IPS DF 19.7 (cell line): ENCODE measurements around the gene FGF19.

ENCODE experiments used
- DNase-seq: peaks from one replicate; pipeline ENCODE4 v3.0.0-alpha.2; 2013; ENCODE audit warnings: low read depth, low spot score

Gene FGF19

DNA sequence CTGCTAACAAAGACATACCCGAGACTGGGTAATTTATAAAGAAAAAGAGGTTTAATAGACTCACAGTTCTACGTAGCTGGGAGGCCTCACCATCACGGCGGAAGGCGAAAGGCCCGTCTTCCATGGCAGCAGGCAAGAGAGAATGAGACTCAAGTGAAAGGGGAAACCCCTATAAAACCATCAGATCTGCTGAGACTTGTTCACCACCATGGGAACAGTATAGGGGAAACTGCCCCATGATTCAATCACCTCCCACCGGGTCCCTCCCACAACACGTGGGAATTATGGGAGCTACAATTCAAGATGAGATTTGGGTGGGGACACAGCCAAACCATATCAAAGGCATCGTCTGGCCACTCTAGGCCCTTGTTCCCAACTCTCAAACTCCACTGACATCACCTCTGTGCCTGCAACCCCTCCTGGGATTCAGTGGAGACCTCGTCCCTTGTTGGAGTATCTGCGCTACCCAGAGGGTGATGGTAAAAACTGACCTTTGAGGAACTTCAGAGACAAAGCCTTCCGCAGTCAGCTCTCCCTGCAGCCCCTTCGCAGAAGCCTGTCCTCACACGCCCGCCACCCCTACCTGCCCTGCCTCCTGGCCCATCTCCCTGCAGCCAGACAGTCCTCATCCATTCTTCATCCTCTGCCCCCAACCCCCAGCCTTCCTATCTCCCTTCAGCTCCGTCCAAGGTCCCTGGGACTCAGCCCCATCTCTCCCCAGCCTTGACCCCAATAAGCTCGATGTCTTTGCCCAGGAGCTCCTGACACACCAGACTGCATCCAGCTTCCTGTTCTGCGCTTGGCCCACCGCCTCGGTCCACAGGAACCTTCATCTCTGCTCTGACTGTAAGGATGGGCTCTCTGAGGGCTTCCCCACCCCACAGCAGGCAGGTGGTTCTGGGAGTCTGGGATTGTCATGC is 47.0 kb downstream of the FGF19 start:
- DNase-seq, result no peak

DNA sequence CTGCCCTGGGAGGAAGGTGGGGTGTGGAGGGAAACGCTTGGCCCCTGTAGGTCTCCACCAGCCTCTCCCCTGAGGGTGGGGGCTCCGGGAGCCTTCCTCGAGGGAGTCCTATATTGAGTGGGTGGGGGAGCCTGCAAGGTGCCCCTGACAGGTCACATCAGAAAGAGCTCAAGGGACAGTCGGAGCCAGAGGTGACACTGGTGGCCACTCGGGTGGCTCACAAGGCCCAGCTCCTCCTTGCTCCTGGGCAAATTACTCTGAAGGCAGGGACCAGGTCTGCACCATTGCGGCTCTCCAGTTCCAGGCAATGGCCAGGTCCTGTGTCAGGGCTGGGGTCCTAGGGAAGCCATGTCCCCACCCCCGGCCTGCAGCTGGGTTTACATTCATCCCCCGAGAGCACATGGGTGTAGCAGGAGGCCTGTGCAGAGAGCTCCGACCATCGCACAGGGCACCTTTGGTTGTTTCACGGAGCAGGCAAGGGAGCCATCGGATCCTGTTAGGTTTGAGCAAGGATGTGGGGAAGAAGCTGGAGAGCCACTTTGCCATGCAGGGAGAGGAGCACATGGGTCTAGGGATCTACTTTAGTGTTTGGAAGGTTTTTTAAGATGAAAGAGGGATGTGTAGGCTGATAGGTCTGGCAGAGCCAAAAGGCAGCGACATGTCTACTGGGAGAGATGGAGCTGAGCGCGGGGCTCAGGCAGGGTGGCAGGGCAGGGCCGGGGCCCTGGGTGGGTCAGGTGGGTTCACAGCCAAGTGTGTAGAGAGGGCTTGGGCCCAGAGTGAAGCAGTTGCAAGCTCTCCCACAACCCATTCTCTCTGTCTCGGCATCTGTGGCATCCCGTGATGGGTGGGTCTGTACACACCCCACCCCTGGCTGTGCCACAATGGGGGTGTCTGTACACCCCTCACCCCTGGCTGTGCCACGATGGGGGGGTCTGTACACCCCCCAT is 48.1 kb downstream of the FGF19 start:
- no peak for DNase-seq

DNA sequence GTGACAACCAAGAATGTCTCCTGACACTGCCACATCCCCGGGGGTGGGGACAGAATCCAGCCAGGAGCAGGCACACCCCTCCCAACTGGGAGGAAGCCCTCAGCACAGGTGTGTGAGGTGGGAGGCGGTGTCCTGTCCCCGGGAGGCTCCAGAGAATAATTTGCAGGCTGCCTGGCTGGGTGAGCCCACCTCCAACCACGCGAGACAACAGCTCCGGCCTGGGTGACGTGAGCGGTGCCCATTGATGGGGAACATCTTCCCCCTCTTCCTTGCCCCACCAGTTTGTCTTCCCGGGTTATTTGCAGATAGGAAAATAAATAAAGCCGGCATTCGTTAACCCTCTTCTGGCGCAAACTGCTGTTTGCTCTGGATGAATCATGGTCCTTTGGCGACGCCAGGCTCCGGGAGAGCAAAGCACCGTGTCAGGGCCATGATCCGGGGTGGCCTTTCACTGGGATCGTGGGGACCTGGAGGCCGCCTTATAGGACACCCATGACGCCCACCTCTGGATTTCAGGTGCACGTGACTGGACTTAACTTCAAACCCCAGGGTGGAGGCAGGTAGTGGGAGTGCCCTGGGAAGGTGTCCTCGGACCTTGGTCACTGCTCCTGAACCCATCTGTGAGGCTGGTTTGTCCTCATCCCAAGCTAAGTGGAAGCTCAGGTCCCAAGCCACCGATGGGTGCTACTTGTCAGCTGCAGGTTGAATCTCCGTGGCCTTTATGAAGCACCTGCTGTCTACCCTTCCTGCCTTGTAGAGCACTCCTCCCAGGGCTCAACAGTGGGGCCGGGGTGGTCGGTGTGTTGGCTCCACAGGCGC is 49.0 kb downstream of the FGF19 start:
- no peak for DNase-seq

DNA sequence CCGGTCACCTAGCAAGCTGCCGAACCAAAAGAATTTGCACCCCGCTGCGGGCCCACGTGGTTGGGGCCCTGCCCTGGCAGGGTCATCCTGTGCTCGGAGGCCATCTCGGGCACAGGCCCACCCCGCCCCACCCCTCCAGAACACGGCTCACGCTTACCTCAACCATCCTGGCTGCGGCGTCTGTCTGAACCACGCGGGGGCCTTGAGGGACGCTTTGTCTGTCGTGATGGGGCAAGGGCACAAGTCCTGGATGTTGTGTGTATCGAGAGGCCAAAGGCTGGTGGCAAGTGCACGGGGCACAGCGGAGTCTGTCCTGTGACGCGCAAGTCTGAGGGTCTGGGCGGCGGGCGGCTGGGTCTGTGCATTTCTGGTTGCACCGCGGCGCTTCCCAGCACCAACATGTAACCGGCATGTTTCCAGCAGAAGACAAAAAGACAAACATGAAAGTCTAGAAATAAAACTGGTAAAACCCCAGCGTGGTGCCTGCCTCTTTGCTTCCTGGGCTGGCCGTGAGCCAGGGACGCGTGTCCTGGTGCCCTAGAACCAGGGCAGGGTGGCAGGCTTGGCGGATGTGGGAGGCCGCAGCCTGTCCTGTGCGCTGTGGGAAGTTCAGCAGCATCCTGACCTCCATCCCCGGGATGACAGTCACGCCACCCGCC is 49.7 kb downstream of the FGF19 start:
- DNase-seq, result no peak

DNA sequence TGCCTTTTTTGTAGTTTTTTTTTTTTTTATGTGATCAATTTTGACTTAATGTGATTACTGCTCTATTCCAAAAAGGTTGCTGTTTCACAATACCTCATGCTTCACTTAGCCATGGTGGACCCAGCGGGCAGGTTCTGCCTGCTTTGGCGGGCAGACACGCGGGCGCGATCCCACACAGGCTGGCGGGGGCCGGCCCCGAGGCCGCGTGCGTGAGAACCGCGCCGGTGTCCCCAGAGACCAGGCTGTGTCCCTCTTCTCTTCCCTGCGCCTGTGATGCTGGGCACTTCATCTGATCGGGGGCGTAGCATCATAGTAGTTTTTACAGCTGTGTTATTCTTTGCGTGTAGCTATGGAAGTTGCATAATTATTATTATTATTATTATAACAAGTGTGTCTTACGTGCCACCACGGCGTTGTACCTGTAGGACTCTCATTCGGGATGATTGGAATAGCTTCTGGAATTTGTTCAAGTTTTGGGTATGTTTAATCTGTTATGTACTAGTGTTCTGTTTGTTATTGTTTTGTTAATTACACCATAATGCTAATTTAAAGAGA is 50.3 kb downstream of the FGF19 start:
- DNase-seq, result no peak

DNA sequence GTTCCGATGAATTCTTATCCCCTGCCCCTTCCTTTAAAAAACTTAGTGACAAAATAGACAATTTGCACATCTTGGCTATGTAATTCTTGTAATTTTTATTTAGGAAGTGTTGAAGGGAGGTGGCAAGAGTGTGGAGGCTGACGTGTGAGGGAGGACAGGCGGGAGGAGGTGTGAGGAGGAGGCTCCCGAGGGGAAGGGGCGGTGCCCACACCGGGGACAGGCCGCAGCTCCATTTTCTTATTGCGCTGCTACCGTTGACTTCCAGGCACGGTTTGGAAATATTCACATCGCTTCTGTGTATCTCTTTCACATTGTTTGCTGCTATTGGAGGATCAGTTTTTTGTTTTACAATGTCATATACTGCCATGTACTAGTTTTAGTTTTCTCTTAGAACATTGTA is 50.8 kb downstream of the FGF19 start:
- DNase-seq, result no peak

DNA sequence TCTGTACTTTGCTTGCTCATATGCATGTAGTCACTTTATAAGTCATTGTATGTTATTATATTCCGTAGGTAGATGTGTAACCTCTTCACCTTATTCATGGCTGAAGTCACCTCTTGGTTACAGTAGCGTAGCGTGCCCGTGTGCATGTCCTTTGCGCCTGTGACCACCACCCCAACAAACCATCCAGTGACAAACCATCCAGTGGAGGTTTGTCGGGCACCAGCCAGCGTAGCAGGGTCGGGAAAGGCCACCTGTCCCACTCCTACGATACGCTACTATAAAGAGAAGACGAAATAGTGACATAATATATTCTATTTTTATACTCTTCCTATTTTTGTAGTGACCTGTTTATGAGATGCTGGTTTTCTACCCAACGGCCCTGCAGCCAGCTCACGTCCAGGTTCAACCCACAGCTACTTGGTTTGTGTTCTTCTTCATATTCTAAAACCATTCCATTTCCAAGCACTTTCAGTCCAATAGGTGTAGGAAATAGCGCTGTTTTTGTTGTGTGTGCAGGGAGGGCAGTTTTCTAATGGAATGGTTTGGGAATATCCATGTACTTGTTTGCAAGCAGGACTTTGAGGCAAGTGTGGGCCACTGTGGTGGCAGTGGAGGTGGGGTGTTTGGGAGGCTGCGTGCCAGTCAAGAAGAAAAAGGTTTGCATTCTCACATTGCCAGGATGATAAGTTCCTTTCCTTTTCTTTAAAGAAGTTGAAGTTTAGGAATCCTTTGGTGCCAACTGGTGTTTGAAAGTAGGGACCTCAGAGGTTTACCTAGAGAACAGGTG is 51.8 kb downstream of the FGF19 start:
- DNase-seq, result no peak

DNA sequence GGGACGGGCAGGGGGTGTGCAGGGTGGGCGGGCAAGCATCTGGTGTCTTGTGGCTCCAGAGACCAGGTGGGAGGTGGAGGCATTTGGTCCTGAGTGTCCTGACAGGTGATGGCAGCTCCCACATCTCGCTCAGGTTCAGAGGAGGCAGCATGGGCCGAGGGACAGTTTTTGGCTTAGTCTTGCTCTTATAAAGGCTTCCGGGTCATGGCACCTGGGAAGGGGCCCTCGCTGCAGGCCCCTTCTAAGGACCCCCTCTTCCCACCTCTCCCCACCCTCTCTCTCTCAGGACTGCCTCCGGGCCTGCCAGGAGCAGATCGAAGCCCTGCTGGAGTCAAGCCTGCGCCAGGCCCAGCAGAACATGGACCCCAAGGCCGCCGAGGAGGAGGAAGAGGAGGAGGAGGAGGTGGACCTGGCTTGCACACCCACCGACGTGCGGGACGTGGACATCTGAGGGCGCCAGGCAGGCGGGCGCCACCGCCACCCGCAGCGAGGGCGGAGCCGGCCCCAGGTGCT is 52.9 kb downstream of the FGF19 start:
- no peak for DNase-seq

DNA sequence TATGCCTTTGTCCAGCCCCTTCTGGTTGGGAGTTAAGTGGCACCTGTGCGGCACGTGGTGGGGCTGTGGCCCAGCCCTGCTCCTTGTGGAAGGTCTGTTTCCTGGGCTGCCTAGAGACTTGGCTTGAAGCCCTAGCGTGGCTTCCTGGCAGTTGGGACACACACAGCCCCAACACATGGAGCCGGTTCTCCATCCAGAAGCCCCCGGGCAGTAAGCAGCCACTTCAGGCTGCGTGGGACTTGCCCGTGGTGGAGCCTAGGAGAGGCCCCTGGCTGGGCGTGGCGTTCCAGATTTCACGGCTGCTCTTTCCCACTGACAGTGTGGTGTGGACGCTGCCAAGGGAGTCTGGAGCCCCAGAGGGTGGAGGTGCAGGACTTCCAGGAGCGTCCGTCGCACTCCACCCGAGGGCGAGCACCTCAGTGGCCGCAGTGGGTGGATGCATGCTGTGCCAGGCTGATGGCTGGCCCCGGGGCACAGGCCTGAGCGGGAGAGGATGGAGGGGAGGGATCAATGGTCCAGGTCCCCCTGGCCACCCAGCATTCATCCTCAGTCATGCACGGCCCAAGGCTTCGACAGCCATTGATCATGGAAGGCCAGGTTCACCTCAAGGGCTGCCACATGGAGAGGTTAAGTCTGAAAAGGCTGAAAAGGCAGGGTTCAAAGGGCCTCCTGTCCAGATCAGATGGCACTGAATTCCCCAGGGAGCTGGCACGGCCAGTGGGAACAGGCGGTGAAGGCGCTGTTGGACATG is 53.6 kb downstream of the FGF19 start:
- no peak for DNase-seq

DNA sequence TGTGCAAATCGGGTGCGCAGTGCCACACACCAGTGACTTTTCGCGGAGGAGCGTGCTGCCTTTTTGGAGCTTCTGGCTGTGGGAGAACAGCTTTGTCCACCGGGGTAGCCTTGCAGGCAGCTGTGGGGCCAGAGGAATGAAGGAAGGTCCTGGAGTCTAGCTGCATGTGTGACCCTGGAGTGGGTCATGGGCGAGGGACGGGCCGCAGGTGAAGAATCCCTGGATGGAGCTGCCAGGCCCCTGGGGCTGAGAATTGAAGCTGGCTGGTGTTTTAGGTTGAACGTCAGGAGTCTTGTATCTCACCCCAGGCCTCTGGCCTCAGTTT is 54.3 kb downstream of the FGF19 start:
- no peak for DNase-seq

DNA sequence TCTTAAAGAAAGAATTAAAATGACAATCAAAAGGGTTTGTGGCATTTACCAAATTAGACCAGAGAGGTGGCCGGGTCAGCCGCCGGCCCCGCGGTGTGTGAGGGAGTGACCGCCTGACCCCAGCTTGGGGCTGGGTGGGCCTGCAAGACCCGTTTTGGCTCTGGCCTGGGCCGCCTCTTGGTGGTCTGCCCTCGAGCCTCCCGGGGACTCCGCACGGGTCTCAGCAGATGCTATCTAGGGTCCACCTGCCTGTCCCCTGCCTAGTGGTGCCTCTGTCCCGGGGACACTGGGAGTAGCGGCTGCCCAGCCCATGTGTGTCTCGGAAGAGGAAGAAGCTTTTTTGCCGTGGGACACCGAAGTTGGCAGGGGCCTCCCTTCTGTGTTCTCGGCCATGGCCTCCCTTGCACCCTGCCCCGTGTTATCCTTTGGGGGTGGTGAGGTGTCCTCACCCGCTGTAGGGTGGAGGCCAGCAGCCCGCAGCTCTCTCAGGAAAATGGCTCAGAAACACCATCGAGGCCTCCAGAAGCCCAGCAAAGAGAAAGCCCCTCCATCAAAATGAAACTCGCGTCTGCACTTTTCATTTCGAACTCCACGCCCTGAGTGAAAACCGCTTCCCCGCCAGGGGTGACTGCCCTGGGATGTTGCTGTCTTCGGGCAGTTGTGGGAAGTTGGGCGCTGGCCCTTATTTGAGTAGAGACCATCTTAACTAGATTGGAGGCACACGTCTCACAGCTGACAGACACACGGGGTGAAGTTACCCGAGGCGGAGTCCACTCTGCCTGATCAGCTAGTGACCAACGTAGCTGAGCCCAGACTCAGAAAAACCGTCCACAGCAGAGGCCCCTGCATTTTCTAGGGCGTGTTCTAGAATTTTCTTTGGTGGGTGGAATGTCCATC is 54.9 kb downstream of the FGF19 start:
- no peak for DNase-seq
